Measurements from ENCODE around the gene BTG2. TPM values are rescaled to one million over a fixed set of nuclear protein-coding genes. Genes with fewer than 3 reads are reported as not detected.
"Not testable (repeated sequence)": the region's sequence is repeated elsewhere in the genome, so short reads cannot be mapped to it uniquely, and the experiment has no call there.

BTG2 gene, protein sequence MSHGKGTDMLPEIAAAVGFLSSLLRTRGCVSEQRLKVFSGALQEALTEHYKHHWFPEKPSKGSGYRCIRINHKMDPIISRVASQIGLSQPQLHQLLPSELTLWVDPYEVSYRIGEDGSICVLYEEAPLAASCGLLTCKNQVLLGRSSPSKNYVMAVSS
- total RNA-seq, result 58.6 TPM
- polyA plus RNA-seq, result 464 TPM

DNA sequence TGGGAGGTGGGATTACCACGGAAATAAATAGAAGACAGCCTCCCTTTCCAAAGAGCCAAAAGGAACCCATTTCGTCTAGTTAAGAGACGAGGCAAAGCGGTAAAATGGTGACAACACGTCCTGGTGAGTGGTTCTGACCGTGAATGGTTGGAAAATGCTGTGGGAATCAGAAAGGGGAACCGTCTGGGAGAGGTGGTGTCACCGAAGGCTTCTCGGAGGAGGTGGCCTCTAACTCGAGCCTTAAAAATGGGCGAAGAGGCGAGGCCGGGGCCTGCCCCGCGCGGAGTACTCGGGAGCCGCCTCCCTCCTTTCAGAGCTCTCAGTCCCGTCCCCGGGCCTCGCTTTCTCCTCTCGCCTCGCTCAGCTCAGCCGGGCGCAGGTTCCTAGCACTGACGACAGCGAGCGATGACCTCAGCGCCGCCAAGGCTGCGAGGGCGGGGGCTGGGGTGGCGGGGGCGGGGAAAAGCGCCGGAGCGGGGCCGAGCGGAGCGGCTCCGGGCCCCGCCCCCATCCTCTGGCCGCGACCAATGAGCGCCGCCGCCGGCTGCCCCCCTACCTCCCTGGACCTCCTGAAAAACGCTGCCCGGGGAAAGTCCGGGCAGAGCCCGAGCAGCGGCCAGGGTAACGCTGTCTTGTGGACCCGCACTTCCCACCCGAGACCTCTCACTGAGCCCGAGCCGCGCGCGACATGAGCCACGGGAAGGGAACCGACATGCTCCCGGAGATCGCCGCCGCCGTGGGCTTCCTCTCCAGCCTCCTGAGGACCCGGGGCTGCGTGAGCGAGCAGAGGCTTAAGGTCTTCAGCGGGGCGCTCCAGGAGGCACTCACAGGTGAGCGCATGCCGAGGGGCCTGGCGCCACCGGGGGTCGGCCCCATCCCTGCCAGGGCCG lies at the start of gene BTG2:
Gene BTG2 (plus strand): TSS at position 601 of the 890 bp plus-strand sequence. CDS start 88 bp downstream, at position 689.
- H3K36me3 ChIP-seq (ENCODE audit: insufficient read depth), result no peaks in the 10 kb centered on the region
- no peaks in the 10 kb centered on the region for H3K4me1 ChIP-seq (ENCODE audit: insufficient read depth)
- peak; percentile 85 for DNase-seq (ENCODE audit: extremely low spot score)
- 3% methylated on average over 79 of the region's 79 CpGs for WGBS
- peak within 1 kb of the TSS; percentile 98 for H3K27ac ChIP-seq (ENCODE audit: low read depth)
- H3K4me3 ChIP-seq (ENCODE audit: low read depth, low read length), result peak within 1 kb of the TSS; percentile 83

DNA sequence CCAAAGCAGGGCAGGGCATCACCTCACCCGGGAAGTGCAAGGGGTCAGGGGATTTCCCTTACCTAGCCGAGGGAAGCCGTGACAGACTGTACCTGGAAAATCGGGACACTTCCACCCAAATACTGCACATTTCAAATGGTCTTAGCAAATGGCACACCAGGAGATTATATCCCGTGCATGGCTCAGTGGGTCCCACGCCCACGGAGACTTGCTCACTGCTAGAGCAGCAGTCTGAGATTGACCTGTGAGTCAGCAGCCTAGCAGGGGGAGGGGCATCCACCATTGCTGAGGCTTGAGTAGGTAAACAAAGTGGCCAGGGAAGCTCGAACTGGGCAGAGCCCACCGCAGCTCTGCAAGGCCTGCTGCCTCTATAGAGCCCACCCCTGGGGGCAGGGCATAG lies 48.7 kb upstream of the BTG2 start:
- 88% methylated on average over 9 of the region's 9 CpGs for WGBS
- H3K4me3 ChIP-seq (ENCODE audit: low read depth, low read length); H3K4me1 ChIP-seq (ENCODE audit: insufficient read depth); H3K36me3 ChIP-seq (ENCODE audit: insufficient read depth); H3K27ac ChIP-seq (ENCODE audit: low read depth); DNase-seq (ENCODE audit: extremely low spot score): not testable (repeated sequence)

DNA sequence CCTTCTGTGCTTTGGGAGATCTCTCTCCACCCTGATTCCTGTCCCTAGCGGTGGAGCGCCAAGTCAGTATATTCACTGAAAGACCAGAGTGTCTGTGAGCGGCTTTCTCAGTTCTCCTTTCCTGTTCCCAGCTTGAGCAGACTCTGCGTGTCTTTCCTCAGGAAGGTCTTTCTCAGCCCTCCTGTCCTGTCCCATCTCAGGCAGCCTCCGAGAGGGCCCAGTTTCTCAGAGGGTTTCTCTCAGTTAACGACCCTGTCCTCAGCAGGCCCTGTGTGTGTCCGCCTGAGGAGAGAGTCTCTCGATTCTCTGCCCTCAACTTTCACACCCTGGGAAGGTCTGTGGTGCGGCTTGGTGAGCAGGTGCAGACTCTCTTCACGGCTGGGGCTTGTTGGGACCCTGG lies 41.8 kb upstream of the BTG2 start:
- Histone ChIP-seq H3K27ac (ENCODE audit: low read depth) (no peak overlapping the region), H3K36me3 (ENCODE audit: insufficient read depth) (no peaks in the 10 kb centered on the region), H3K4me1 (ENCODE audit: insufficient read depth) (no peaks in the 10 kb centered on the region), H3K4me3 (ENCODE audit: low read depth, low read length) (no peak overlapping the region)
- WGBS, result 69% methylated on average over 10 of the region's 10 CpGs
- DNase-seq (ENCODE audit: extremely low spot score), result no peak

DNA sequence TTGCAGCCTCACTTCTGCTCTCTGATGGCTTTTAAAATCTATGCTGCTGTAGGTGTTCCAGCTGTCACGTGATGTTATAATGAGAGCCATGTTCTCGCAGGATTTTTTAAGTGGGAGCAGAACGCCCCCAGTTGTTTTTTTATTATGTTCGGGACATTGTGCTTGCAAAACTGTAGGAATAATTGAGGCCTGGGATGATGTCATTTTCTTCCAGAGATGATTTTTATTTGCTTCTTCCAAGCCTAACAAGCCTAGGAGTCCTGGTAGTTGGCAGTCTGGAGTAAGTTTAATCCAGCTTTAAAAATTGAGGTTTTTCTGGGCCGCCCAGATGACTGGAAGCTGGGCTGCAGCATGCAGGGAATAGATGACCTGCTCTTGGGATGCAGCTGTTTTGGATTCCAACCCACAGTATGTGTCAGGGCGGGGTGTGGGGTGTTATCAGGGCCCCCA lies 41.2 kb upstream of the BTG2 start:
- Histone ChIP-seq H3K36me3 (ENCODE audit: insufficient read depth) (no peaks in the 10 kb centered on the region), H3K4me3 (ENCODE audit: low read depth, low read length) (no peak overlapping the region), H3K27ac (ENCODE audit: low read depth) (no peak overlapping the region), H3K4me1 (ENCODE audit: insufficient read depth) (no peaks in the 10 kb centered on the region)
- no peak for DNase-seq (ENCODE audit: extremely low spot score)
- WGBS, result 58% methylated on average over 6 of the region's 6 CpGs

DNA sequence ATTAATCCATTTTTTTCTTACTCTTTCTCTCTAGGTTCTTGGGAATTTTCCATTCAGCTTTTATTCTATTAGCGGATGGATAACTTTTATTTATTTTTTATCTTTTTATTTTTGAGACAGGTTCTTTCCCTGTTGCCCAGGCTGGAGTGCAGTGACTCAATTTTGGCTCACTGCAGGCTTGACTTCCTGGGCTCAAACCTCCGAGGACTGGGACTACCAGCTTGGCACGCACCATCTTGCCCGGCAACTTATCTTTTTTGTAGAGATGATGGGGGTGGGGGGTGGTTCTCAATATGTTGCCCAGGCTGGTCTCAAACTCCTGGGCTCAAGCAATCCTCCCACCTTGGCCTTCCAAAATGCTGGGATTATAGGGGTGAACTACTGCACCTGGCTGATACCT lies 39.8 kb upstream of the BTG2 start:
- no peak for DNase-seq (ENCODE audit: extremely low spot score)

DNA sequence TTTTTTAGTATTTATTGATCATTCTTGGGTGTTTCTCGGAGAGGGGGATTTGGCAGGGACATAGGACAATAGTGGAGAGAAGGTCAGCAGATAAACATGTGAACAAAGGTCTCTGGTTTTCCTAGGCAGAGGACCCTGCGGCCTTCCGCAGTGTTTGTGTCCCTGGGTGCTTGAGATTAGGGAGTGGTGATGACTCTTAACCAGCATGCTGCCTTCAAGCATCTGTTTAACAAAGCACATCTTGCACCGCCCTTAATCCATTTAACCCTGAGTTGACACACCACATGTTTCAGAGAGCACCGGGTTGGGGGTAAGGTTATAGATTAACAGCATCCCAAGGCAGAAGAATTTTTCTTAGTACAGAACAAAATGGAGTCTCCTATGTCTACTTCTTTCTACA lies 39.2 kb upstream of the BTG2 start:
- H3K27ac ChIP-seq (ENCODE audit: low read depth); H3K36me3 ChIP-seq (ENCODE audit: insufficient read depth); H3K4me3 ChIP-seq (ENCODE audit: low read depth, low read length); H3K4me1 ChIP-seq (ENCODE audit: insufficient read depth); DNase-seq (ENCODE audit: extremely low spot score): not testable (repeated sequence)
- 50% methylated on average over 5 of the region's 5 CpGs for WGBS

More for the DNA sequence above, 39.8 kb upstream of the BTG2 start:
- no peak overlapping the region for H3K27ac ChIP-seq (ENCODE audit: low read depth)
- 70% methylated on average over 4 of the region's 4 CpGs for WGBS
- no peaks in the 10 kb centered on the region for H3K36me3 ChIP-seq (ENCODE audit: insufficient read depth)
- no peaks in the 10 kb centered on the region for H3K4me1 ChIP-seq (ENCODE audit: insufficient read depth)
- no peak overlapping the region for H3K4me3 ChIP-seq (ENCODE audit: low read depth, low read length)

DNA sequence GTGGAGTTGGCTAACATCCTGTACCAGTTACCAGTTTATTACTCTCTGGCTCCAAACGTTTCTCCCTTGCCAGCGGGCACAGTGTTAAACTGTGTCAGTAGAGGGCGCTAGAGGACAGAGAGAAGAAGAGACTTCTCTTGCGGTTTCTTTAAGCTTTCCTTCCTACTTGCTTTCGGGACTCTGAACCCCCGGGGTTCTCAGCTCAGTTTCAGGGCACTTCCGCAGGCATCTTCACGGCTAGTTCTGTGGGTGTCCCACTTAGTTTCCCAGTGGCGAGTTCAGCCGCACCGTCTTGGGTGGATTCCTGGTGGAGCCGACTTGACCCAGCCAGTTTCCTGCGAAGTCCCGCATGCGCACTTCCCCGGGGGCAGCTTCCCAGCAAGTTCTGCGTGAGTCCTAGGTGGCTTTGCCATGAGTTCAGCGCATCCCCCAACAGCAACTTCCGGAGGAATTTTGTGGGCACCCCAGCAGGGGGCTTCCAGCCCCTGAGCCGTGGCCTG lies 37.9 kb upstream of the BTG2 start:
- Histone ChIP-seq H3K4me3 (ENCODE audit: low read depth, low read length) (peak overlapping the region; percentile 47), H3K4me1 (ENCODE audit: insufficient read depth) (no peaks in the 10 kb centered on the region), H3K36me3 (ENCODE audit: insufficient read depth) (no peaks in the 10 kb centered on the region), H3K27ac (ENCODE audit: low read depth) (peak overlapping the region; percentile 51)
- 1% methylated on average over 20 of the region's 20 CpGs for WGBS
- DNase-seq (ENCODE audit: extremely low spot score), result peak; percentile 88

DNA sequence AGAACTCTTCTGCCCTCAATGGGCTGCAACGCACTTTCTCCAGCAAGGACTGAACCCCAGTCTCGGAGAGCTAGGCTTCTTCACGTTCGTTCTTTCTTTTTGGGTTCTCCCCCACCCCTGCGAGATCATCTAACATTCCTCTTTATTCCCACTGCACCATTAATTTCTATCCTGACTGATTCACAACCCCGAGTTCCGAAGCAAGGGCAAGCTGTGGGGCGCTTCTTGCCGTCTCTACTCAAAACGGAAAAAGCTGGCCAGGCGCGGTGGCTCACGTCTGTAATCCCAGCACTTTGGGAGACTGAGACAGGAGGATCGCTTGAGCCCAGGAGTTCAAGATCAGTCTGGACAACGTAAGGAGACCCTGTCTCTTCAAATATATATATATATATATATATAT lies 37.4 kb upstream of the BTG2 start:
- 45% methylated on average over 15 of the region's 15 CpGs for WGBS
- DNase-seq (ENCODE audit: extremely low spot score), result no peak
- no peak overlapping the region for H3K27ac ChIP-seq (ENCODE audit: low read depth)
- no peaks in the 10 kb centered on the region for H3K4me1 ChIP-seq (ENCODE audit: insufficient read depth)
- no peaks in the 10 kb centered on the region for H3K36me3 ChIP-seq (ENCODE audit: insufficient read depth)
- no peak overlapping the region for H3K4me3 ChIP-seq (ENCODE audit: low read depth, low read length)

DNA sequence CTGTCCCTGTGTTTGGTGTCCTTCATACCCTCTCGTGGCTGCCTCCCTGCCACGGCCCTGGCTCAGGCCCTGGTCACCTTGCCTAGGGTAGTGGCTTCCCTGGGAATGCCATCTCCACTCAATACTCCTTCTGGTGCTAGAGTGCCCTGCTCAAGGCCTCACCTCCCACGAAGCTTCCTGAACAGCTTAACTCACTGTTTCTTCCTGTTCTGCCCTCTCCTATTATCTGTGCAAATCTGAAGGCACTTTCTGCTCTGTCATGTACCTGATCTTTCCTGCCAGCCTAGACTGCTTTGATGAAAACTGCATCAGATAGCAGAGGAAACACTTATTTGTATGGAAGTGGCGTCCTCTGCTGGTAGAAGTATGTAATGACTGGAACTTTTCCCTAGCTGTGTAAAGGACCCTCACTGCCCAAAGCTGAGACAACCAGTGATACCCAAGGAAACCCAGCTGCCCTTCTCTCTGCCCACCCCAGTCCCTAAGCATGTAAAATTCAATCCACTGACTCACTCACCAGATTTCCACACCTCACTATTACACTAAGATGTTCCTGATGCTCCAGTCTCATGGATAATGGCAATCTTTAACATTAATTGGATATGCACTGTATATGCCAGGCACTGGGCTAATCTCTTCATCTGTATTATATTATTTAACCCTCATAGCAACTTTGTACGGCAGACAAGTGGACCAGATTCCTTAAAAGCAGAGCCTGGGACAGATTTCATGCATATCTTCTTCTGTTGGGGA lies 36.2 kb upstream of the BTG2 start:
- peak overlapping the region; percentile 51 for H3K27ac ChIP-seq (ENCODE audit: low read depth)
- H3K4me1 ChIP-seq (ENCODE audit: insufficient read depth), result no peaks in the 10 kb centered on the region
- peak; percentile 49 for DNase-seq (ENCODE audit: extremely low spot score)
- 36% methylated on average over 5 of the region's 5 CpGs for WGBS
- H3K4me3 ChIP-seq (ENCODE audit: low read depth, low read length), result no peak overlapping the region
- no peaks in the 10 kb centered on the region for H3K36me3 ChIP-seq (ENCODE audit: insufficient read depth)

DNA sequence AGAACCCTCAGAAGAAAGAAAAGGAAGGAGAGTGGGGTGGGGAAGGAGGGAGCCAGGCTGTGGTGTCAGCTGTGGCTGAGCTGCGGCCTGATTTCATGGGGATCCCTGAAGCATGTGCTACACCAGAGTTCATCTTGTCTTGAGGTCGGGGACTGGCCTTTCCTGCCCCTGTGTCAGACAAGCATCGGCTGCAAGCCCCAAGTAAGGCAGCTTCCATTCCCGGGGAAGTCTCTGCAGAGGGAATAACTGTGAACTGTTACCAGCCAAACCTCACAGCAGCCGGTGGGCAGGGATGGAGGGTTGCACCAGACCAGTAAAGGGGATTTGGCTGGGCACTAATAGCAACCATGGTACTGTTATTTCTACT lies 35.7 kb upstream of the BTG2 start:
- Histone ChIP-seq H3K4me3 (ENCODE audit: low read depth, low read length) (no peak overlapping the region), H3K4me1 (ENCODE audit: insufficient read depth) (no peaks in the 10 kb centered on the region), H3K27ac (ENCODE audit: low read depth) (no peak overlapping the region), H3K36me3 (ENCODE audit: insufficient read depth) (no peaks in the 10 kb centered on the region)
- no peak for DNase-seq (ENCODE audit: extremely low spot score)
- 74% methylated on average over 5 of the region's 5 CpGs for WGBS

DNA sequence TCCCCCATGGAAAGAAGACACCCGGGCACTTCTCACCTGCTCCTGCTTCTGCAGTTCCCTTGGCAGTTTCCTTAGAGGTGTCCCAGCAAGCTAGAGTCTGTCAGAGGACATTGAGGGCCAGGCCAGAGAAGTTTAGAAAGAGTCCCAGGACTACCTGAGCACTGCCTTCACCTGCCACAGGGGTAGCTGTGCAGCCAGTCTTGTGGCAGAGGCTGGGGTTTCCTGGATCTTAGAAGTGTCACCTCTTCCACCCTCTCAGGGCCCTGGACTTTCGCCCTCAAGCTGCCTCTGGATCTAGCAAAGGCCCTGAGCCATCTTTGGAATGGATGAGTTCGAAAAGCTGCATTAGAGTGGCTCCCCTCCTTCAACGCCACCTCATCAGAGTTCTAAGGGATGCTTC lies 34.9 kb upstream of the BTG2 start:
- WGBS, result 84% methylated on average over 4 of the region's 4 CpGs
- no peak overlapping the region for H3K4me3 ChIP-seq (ENCODE audit: low read depth, low read length)
- no peak for DNase-seq (ENCODE audit: extremely low spot score)
- no peak overlapping the region for H3K27ac ChIP-seq (ENCODE audit: low read depth)
- H3K36me3 ChIP-seq (ENCODE audit: insufficient read depth), result no peaks in the 10 kb centered on the region
- no peaks in the 10 kb centered on the region for H3K4me1 ChIP-seq (ENCODE audit: insufficient read depth)

DNA sequence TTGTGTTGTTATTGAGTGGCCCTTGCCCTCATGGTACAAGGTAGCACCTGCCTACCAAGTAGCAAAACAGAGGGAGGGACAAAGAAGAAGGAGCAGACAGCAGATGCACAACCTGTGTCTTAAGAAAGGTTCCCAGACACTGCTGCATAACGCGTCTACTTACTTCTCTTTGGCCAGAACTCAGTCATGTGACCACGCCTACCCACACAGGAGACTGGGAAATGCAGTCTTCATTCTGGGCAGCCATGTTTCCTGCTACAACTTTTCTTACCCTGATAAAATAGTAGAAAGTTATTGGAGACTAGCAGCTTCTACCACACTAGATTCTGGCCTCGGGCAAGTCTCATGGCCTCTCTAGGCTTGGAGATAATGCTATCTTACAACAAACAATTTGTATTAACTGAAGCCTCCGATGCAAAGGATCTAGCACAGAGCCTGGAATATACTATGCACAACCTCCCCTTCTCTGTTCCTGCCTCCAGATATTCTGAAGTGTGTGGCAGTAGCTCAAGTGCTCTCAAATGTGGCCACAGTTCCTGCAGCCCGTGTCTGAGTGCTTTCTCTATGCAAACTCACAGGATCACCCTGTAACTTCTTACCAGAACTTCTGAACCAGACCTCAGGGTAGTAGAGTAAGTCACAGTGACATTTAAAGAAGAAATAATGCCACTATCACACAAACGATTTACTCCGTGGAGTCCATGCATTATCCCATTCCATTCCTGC lies 34.1 kb upstream of the BTG2 start:
- Histone ChIP-seq H3K36me3 (ENCODE audit: insufficient read depth) (no peaks in the 10 kb centered on the region), H3K27ac (ENCODE audit: low read depth) (no peak overlapping the region), H3K4me1 (ENCODE audit: insufficient read depth) (no peaks in the 10 kb centered on the region), H3K4me3 (ENCODE audit: low read depth, low read length) (no peak overlapping the region)
- 36% methylated on average over 8 of the region's 8 CpGs for WGBS
- peak; percentile 43 for DNase-seq (ENCODE audit: extremely low spot score)

DNA sequence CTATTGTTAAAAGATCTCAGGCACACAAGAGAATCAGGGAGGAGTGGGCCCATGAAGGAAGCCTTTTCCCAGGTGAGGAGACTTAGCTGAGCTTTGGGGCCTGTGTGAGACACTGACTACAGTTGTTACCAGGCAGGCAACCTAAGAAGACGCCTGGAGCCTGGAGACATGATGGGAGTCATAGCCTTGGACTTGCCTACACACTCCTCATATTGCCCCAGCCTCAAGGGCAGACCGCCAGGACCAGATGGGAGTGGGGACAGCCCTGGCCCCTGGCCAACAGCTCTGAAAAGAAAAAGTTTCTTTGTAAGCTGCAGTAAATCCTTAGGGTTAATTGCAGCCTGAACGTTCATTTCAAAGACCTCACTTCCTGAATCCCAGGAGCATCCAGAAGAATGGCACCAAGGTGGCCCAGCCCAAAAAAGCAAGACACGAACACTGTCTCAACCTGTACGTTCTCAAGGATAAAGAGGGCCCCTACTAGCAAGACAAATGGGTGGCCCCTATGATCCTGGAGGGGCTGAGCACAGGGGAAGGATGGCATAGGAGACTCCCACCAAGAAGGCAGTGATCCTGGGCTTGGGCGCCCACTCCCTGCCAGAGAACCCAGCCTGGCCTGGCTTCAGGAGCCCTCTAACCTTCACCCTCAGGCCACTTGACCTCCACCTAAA lies 33.2 kb upstream of the BTG2 start:
- no peak for DNase-seq (ENCODE audit: extremely low spot score)
- no peaks in the 10 kb centered on the region for H3K4me1 ChIP-seq (ENCODE audit: insufficient read depth)
- H3K27ac ChIP-seq (ENCODE audit: low read depth), result no peak overlapping the region

More for the DNA sequence above, 33.2 kb upstream of the BTG2 start:
- Histone ChIP-seq H3K36me3 (ENCODE audit: insufficient read depth) (no peaks in the 10 kb centered on the region), H3K4me3 (ENCODE audit: low read depth, low read length) (no peak overlapping the region)
- WGBS, result 64% methylated on average over 6 of the region's 6 CpGs
